Daoy (cell line): ENCODE results near the gene KIAA0319L. TPM values are rescaled to one million over a fixed set of nuclear protein-coding genes. Genes with fewer than 3 reads are reported as not detected.

Source experiments
- DNase-seq: peaks from one replicate; pipeline ENCODE4 v3.0.0-alpha.2; 2015; ENCODE audit warnings: low read depth
- total RNA-seq: library from RNA; depleted of rRNA; stranded (reverse); fragments of >200 nt; shearing (Covaris generic); gene quantifications from 2 replicates; pipeline ENCODE4 v1.2.3, GENCODE V29; 2014

KIAA0319L gene
- total RNA-seq, 1 experiment from 2014 or later, result 16.1 TPM

DNA sequence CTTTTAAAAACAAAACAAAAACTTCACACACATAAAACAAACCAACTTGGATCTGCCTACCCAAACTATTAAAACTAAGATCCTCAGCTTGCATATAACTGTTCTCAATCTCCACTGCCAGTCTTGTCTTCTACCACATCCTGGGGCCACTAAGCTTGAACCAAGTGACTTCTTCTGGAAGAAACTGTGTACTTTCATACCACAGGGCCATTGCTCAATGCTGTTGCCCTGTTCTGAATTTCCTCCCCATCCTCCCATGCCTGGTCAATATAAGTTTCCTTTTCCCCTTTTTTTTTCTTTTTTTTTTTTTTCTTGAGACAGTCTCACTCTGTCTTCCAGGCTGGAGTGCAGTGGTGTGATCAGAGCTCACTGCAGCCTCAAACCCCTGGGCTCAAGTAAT is 109.9 kb downstream of the KIAA0319L start:
- no peak for DNase-seq

DNA sequence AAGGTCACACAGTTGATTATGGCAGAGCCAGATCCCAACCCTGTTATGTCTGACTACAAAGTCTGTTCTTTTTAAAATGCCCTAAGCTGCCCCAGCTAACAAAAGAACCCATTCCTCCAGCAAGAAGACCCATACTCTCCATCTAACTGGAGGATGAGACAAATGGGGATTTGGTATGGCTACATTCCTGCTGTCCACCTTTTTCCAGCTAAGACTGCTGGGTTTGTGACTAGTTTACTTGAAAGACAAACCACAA is 112.8 kb downstream of the KIAA0319L start:
- no peak for DNase-seq

DNA sequence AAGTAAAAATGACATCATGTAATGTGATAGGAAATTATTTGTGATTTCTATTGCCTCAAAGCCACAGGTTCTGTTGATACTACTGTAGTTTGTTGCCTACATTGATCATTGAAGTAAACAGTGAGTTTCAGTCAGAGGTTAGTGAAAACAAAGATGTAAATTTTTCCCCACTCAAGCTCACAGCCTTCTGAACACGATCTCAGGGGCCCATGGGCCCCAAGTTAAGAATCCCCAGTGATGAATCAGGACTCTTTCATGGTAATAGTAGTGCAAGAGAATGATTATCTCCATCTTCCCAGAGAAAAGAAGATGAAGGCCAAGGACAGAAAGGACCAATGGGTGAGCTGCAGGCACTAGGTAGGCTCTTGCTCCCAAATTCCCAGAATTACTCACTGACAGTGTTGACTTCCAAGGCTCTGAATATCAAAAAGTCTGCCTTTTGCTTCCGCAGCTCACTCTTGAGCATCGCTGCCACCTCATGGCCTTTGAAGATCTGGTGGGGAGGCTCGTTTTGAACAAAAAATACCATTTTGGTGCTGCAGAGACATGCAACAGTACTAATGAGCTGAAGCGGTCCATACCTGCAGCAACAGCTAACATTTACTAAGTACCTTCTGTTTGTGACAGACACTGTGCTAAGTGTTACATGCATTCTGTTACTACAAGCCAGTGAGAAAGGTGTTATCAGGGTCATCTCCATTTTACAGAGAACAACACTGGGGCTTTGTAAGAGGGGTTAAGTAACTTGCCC is 113.3 kb downstream of the KIAA0319L start:
- DNase-seq, result no peak

DNA sequence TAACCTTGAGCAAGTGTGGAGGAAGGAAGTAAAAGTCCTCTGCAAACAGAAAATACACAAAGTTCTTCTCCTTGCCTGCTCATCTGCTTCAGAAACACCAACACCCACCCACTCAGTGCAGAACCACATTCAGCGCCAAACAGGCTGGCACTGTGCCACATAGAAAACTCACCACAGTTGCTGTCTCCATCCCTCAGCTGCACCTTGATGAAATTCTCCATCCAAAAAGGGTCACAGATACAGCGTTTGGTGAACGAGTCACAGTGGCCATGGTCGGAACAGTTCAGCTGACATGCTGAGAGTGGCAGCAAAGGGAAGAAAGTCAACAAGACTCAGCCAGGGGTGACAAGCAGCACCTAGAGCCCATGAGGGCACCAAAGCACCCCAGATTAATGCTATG is 114.5 kb downstream of the KIAA0319L start:
- DNase-seq, result no peak

DNA sequence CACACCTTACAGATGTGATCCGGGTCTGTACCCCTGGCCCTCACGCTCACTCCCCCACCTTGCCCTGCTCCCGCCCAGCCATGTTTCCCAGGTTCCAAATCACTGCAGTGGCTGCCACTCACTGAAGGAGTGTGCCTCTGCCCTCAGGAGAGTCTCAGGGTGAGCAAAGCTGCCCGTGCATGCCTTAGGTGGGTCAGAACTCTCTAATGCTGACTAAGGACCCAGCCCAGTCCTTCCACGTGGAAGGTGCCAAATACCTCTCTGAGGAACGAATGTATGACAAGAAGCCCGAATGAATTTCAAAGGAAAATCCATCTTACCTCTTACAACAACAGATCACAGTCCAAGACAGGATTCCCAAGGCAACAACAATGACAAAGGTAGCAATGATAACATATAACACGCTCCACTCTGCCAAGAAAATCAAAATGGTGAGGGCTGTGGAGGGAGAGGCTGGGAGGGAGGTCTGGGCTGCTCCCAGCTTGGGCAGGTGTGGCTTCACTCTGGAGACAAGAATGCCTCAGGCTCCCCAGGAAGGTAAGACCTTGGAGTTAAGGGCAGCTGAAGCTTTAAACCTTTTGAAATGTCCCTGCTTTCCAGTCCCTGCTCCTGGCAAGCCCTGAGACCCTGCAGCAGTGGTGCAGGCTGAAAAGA is 115.2 kb downstream of the KIAA0319L start:
- DNase-seq, result no peak

DNA sequence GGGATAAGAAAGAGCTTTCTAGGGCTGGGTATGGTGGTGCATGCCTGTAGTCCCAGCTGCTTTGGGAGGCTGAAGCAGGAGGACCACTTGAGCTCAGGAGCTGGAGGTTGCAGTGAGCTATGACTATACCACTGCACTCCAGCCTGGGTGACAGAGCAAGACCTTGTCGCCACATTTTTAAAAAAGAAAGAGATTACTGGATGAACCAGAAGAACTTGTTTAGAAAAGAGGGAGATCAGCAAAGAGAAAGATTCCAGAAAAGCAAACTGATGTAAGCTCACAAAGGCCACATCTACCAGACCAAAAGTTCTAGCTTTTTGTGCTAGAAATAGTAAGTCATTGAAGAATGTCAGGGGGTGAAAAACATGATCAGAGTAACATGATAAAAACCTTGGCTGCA is 117.6 kb downstream of the KIAA0319L start:
- no peak for DNase-seq

DNA sequence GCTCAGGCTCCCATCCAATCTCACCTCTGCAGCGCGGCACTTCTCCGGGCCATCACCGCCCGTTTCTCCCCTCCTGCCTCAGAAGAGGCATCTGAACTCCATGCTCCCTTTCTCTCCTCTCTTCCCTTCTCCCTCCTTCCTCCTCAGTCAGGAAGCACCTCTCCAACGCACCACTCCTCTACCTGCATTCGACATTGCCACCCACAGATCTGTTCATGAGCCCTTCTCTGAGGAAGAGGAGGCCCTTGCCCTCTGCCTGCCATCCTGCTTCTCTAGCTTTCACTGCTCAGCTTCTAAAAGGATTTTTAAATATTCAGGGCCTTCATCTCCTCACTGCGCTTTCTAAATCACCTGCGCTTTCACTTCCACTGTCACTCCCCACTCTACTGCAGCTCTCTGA is 120.0 kb downstream of the KIAA0319L start:
- DNase-seq, result no peak

DNA sequence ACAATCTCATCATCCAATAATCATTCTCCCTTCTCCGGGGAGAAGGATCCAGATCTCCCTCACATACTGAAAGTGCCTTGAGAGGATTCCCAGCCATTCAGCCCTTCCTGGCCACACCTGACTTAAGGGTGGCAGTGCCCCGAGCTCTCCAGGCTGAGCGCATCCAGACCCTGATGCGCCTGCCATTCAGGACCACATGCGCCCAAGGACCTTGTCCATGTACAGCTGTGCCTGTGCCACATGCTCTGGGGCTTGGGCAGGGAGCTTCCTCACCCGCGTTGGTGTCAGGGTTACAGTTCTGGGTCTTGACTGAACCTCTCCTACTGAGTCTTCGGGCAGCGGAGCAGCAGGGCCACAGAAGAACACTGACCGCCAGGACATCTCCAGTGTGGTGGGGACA is 121.1 kb downstream of the KIAA0319L start:
- no peak for DNase-seq

DNA sequence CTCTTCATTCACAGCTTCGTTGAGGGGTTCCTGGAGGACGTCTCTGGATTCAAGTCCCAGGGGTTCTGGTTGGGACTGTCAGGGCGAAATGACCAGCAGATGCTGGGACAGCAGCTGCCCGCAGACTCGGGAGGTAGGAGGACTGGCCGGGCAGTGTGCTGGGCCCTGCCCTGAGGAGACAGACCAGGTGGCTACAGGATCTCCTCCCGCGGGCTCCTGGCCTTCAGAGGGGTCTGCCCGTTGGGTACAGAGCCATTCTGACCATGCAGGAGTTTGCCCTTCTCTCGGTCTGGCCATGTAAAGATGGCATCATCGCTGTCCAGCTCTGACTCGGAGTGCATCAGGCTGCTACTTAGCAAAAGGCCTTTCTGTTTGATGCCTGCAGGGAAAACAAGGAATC is 122.5 kb downstream of the KIAA0319L start:
- no peak for DNase-seq

DNA sequence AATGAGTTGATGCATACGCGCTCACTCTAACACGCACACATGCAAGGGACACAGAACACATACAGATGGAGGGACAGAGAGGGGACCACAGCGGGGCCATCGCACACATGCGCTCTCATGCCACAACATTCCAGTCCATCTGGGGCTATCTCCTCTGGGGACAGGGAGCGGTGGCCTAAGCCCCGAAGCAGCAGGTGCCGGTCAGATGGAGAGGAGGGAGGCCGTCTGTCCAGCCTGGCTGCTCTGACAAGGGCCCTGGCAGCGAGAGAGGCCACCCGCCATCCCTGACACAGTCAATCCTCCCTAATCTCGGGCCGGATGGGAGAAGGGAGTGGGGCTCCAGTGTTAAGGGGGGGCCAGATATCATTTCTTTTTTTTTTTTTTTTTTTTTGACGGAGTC is 123.5 kb downstream of the KIAA0319L start:
- no peak for DNase-seq

DNA sequence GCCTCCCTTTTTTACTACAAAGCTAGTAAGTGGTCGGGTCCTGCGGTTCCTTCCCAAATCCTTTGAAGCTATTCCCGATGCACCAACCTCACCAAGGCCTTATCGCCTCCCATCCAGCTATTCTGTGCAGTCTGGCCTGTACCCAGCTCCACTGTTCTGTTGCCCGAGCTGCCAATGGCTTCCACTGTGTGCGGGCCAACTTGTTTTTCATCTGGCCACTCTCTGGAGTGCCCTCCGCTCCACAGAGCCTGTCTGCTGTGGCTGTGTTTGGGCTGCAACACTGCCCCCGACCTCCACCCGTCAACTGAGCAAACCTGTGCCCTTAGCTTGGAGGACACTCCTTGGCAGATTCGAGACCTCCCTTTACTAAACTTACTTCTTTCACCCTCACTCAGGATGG is 125.0 kb downstream of the KIAA0319L start:
- no peak for DNase-seq

DNA sequence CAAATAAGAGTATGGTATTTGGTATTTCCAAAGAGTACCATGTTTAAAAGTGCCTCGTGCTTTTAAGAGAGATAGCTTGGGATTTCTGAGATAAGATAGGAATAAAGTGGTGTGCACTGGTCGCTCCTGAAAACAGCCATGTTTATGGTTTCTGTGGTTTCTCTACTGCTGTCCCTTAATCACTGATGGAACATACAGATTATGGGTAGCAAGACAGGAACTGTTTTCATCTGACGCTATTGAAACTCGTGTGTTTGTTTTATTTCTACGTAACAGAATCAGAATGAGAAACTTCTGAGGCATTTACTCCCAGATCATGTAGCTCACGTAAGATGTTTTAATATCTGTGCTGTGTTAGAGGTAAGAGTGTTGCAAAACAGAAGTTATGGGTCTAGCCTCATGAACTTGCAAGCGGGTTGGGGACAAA is 126.0 kb downstream of the KIAA0319L start:
- no peak for DNase-seq

DNA sequence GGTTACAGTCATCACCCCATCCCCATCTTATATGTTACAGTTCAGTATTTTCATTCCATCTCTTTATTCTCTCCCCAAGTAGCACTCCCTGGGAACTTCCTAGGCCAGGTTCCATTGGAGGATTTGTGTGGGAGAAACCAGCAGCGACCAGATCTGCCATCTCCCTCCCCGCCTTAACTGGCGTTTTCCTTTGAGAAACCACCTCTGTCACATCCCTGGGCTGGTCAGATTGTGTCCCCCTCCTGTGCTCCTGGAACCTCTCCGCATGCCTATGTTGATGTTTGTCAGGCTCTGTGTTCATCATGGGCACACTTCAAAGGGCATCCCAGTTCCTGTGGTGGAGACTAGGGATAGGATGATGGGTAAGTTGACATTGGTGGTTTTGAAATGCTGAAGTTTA is 126.4 kb downstream of the KIAA0319L start:
- no peak for DNase-seq

DNA sequence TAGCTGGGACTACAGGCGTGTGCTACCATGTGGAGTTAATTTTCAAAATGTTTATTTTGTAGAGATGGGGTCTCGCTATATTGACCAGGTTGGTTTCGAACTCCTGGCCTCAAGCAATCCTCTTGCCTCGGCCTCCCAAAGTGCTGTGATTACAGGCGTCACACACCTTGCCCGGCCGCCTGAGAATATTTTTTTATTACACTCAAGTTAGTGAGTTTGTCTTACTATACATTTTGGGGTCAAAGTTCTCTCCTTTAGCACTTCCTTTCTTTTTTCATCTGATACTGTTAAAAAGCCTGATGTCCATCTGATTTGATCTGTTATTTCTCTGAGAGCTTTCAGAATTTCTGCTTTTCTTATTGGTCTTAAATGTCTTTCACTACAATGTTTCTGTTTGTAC is 128.8 kb downstream of the KIAA0319L start:
- no peak for DNase-seq

DNA sequence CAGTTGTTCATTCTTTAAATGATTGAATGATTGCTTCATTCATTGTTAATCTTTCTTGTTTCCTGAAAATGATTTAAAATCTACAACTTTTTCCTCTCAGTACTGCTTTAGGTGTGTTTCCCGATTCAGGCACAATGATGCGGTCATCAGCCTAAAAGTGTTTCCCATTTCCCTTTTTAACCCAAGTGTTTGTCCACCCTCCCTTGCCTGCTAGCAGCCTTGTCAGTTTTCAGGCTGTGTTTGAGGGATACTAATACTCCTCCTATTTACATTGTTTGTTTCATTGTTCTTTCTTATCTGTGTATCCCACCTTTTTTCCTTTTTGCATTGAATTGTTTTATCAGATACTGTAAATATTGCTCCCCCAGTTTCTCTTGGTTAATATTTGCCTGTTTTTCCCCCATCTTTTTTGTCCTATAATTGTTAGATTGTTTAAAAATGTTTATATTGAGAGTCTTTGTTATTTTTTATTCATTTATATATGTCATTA is 131.1 kb downstream of the KIAA0319L start:
- DNase-seq, result no peak

DNA sequence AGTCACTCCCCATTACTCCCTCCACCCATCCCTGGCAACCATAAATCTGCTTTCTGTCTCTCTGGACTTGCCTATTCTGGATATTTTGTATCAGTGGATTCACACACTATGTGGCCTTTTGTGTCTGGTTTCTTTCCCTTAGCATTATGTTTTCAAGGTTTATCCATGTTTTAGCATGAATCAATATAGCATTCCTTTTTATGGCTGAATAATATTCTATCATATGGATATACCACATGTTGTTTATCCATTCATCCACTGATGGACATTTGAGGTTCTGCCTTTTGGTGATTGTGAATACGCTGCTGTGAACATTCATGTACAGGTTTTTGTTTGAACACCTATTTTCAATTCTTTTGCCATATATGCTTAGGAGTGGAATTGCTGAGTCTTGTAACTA is 148.3 kb downstream of the KIAA0319L start:
- DNase-seq, result no peak

DNA sequence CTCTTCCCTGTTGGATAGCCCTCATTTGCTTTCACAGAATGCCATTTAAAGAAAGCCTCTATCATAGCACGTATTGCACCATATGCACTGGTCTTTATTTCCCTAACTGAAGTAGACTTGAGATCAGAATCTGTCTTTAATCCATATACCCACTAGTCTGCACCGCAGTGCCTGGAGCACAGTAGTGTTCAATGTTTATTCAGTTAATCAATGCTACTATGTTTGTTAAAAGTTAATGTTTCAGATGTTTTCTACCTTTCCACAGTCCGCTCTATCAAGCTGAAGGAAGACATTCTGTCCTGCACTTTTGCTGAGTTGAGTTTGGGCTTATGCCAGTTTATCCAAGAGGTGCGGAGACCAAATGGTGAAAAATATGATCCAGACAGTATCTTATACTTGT is 149.5 kb downstream of the KIAA0319L start:
- no peak for DNase-seq

DNA sequence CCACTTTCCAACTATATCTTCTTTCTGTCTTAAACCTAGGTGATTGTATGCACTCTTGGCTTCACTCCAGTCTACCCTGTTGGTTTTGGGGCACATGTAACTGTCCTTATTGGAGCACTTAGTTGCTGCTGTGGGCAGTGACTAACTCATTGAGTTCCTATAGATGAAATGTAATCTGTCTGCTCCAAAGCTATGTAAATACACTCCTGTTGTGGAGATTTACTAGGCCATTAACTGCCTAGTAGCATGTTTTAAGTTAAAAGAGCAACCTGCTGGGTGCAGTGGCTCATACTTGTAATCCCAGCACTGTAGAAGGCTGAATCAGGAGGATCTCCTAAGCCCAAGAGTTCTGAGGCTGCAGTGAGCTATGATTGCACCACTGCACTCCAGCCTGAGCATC is 151.1 kb downstream of the KIAA0319L start:
- peak; percentile 11 for DNase-seq

DNA sequence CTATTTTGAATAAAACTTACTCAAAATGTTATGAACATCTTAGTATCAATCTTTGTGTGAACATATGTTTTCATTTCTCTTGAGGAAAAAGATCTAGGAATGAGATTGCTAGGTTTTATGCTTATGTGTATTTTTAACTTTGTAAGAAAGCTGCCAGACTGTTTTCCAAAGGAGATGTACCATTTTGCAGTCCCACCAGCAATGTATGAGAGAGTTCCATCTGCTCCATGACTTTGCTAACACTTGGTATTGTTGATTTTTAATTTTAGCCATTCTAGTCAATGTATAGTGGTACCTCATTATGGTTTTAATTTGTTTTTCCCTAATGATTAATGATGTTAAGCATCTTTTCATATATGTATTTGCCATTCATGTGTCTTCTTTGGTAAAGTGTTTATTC is 156.2 kb downstream of the KIAA0319L start:
- DNase-seq, result no peak

DNA sequence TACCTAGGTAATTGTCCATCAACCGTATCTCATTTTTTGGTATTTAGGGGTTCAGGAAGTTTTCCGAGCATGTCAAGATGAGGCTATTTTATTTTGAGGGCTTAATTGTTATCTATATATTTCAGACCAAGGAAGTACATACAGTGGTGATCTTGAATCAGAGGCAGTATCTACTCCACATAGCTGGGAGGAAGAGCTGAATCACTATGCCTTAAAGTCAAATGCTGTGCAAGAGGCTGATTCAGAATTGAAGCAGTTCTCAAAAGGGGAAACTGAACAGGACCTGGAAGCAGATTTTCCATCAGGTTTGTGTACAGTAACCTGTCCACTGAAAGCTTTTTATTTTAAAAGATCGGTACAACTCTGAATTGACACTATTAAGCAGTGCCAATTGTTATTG is 158.5 kb downstream of the KIAA0319L start:
- no peak for DNase-seq

DNA sequence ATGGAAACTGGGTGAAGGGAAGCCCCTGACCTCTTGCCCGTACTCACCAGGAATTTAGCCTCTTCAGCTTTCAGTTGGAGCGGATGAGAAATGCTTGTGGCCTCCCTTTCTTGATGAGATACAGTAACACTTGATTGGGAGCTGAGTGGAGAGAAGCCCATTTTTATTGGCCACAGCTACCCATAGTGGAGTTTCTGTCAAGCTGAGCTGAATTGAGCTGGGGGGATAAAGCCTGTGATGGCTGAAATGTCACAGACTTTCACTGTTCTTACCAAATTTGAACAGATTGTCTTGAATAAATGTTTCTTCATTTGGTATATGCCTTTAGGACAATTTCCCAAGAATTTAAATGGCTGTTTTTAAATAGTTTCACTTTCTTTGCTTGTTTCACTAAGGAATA is 162.8 kb downstream of the KIAA0319L start:
- no peak for DNase-seq

DNA sequence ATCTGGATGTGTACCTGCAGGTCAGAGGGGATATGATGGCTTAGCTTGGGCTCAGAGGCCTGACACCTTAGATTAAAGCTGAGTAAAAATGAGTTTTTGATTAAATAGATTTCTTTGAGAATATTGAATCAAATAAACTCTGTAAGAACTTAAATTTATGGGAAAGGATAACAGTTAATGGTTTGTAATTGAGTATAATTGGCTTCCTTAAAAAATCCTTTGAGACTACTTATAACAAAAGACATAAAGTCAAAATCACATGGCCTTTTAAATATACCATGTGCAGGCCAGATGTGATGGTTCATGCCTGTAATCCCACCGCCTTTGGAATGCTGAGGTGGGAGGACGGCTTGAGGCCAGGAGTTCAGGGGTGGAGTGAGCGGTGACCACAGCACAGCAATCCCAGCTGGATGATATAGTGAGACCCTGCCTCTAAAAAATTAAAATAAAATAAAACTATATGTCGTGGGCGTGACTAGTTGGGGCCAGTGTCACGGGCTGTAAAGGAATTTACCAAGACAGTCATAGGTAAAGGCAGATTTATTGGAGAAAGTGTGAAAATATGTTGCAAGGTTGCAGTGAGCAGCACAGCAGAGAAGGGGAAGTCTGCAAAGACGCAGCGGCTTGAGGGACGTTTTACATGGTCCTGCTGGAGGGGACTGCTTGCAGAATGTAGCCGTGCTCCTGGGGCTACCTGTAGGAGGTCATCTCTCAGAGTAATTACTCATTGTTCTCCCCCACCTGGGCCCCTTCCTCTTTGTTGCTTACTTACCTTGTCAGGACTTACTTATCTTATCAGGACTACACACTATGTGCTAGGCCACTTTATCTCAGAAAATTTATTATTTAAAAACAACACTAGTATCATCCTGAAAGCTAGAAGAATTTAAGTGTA is 166.4 kb downstream of the KIAA0319L start:
- DNase-seq, result no peak

DNA sequence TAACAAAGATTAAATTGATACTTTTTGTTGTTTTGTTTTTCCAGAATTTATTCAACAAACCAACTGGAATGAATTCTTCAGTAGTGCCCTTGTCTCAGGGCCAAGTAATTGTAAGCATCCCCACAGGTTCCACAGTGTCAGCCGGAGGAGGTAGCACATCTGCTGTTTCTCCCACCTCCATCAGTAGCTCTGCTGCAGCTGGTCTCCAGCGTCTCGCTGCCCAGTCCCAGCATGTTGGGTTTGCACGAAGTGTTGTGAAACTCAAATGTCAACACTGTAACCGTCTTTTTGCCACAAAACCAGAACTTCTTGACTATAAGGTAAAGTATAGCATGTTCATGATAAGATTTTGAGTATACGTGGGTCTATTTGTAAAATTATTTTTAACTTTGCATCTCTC is 170.2 kb downstream of the KIAA0319L start:
- no peak for DNase-seq
